HG03108 (cell line): ENCODE results near the gene SMYD3.

Experiments
- ATAC-seq: cut with Tn5 transposase; IDR thresholded peaks from one replicate; pipeline ENCODE4 v1.9.1; 2021; ENCODE audit warnings: moderate library complexity; ENCODE audit not compliant: unreplicated experiment

The SMYD3 gene

DNA sequence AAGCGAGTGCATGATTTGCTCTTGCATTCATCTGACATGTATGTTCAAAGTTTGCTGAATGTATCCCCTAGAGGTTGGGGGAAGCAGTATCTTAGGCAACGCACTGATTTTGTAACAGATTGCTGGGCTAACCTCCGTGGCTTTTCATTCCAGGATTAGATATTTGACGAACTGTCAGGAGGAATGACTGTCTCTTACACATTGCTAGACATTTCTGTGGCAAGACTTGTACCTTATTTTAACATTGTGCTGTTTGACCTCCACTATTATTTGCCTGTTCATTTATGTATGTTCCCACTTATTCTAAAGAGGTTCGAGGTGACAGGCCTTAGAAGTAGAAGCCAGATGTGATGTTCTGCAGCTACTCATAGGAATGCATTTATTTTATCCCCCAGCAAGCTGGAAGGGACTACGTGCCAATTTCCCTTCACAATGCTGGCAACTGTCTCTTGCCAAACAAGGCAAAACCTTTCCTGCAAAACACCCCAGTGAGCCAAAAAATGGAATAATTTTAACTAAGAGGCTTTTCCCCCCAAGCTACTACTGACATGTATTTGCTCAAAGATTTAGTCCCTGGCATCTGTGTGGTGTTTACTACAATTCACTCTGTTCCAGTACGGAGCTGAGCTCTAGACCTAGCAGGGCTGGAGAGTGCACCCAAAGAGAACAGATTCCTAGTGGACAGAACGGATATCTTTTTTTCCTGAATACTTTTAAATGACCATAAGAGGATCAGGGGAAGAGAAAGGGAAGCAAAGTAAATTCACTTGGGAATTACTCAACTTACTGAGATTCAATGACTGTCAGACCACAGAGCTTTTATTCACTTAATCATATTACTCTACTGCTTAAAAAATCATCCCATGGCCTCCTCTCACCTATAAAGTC, 646.2 kb downstream of the SMYD3 start:
- no peak for ATAC-seq

DNA sequence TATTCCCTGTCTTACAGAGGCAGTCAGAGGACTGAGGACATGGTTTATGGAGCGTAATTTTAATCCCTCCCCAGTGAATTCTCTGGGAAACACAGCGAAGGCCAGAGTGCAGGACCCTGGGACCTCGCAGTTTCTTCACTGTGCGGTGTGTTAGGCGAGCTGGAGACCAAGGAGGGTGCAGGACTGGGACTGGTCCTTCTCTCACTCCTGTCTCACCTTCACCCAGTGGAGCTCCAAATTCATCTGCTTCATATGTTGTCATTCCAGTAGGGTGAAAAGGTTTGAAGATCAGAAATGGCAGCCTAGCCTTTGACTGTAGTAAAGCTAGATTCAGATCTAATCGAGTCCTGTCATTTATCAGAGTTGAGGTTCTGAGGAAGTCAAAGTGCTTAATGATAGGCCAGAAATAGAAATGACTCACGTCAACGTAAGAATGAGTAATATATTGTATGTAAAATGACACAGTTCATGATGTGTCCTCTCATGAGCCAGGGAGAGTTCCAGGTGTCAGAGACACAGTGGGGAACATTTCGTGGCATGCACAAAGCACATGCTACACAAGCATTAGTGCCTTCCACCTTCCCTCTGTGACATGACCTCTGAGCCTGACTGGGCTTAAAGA, 647.5 kb downstream of the SMYD3 start:
- no peak for ATAC-seq

DNA sequence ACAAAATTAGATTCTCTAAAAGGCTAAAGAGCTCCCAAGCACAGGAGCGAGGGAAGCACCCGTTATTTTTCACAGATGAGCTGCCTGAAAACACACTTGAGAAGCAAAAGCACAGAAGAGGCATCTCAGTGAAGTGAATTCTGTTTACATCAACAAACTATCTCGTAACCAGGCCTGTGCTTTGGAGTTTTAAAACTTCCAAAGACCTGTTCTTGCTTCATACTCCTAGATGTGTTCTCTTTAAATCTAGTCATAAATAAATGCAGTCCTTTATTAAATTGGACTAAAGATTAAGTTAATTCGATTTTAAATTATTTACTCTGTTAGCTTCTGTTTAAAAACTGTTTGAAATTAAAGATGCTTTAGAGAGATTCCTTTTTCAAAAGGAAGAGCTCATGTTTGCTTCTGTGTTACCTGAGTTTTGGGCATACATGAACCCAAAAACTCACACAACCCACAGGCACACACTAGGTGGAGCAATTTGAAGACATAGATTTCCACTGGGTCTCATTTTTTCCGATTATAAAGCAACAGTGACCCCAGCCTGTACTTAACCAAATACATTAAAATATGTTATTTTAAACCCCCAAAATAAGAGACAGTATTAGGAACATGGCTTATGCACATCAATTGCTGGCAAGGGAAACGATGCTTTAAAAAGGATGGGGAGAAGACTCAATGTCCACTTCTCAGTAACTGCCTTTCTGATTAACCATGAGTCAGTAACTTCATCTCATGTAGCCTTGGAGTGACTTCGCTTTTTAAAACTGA, 648.2 kb downstream of the SMYD3 start:
- no peak for ATAC-seq

DNA sequence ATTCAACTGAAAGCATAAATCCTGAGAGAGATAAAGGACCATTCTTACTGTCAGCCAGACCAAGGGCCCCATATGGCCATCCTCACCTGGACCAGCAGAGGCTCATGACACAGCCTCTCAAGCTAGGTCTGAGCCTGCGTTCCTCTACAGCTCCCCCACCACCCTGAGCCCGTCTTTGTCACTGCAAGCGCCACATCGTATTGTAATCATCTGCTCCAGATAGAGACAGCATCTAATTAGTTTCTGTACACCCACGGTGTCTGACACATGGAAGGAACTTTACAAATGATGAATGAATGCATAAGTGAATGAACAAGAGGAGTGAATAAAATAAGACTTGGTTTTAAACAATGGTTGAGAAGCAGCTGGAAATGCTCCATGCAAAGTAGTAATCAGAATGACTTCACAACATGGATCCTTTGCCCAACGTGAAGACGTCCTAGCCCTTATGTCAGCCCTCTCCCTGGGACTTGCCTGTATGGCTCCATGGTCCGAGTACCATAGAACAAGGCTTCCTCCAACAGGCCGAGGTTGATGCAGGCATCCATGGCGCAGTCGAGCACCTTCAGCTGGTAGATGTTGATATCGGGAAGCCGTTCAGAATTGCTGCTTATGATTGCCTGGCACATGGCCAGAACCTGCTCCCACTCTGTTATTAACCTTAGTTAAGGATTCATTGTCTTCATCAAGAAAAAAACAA, 648.9 kb downstream of the SMYD3 start:
- ATAC-seq, result no peak

DNA sequence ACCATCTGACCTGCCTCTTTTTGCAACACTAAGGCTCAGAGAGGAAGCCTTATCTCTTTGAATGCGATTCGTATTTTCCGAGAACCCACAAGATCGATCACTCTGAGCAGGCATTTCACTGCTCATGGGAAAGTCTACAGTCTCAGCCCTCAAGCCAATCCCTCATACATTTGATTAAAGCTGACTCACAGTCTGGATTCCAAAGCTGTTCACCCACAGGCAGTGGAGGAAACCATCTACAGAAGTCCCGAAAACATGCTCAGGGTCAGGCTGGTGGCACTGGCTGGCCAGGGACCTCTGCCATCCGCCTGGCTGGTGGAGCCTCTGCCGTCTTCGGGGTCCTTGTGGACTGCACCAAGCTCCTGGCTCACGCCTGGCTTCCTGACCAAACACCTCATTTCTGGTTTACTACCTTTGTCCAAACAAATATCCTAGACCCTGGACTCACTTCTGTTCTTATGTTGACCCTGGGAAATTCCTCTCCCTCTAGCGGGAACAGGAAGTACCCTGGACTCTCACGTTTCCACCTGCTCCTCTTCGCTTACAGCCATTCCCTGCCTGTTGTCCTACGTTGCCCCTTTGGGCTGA, 650.0 kb downstream of the SMYD3 start:
- ATAC-seq, result no peak

DNA sequence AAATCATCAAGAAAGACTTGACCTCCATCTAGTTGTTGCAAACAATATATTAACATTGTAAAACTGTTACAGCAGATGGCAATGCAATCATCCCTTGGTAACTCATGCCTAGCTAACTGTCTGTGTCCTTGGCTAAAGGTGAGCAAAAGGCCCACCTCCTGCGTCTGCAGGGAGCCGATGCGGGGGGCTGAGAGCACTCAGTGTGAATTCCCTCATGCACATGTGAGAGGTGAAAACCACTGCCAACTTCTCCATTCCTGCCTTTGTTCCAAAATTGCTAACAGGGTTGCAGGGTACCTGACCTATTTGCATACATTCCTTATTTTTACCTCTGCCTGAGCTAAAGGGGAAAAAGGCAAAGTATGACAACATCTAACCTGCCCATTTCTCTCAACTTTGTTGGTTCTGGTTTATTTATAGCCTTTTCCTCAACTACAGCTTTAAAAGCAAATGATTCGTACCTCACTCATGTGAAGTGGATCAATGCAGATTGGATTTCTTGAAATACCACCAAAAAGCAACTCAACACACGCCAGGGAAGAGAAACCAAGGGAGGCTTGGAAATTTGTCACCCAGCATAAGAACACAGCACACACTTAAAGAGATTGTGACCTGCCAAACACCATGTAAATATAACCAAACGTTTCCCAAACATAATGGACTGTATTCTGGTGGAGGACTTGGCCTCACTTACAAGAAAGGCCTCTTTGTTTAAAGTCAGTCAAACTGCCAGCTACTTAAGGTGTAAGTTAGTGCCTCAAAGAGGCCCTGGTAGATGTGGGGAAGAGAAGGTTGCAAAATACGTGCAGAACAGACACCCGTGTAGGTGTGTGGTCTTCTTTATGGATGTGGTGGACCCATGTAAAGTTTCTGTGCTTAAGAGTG, 651.0 kb downstream of the SMYD3 start:
- ATAC-seq, result no peak

DNA sequence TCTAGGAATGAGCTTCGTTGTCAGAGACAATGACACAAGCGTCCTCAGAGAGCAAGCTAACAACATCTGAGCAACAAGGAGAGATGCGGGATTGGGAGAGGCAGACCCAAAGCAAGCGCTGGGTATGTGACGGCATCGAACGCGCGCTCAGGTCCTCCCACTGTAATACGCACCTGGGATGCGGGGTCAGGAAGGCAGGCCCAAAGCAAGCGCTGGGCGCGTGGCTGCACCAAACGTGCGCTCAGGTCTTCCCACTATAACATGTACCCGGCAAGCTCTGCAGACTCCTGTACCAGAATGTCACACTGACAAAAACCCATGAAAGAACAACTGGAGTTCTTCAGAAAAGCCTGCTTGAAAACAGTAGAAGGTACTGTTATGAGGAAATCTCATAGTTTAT, 653.8 kb downstream of the SMYD3 start:
- no peak for ATAC-seq

DNA sequence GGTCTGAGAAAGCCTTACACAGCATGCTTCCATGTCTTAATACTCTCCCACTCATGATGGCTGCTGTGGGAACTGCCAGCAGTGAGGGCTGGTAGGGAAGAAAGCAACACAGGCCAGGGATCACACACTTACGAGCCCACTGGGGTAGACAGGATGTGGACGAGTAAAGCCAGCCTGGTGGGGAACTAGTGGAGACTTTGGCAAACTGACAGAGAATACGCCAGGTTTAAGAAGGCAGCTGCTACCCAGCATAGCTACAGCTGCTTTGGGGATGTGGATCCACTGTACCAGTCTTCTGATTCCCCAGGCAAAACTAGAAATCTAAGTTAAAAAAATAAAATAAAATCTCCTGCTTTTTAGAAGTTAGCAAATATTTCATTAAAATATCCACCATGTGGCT, 664.0 kb downstream of the SMYD3 start:
- ATAC-seq, result no peak

DNA sequence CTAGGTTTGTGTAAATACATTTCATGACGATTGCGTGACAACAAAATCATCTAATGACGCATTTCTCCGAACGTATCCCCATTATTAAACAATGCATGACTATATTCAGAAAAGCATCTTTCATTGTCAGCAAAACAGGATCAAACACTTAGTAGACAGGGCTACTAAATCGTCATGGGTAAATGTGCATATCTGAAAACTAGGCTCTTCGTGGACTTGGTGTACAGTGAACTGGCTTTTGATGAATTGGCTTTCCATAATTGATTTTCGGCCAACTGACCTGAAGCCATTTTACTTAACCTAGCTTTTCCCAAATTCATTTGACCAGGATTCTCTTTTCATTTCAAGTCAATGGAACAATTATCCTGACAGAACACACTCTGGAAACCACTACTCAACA, 665.0 kb downstream of the SMYD3 start:
- ATAC-seq, result no peak

DNA sequence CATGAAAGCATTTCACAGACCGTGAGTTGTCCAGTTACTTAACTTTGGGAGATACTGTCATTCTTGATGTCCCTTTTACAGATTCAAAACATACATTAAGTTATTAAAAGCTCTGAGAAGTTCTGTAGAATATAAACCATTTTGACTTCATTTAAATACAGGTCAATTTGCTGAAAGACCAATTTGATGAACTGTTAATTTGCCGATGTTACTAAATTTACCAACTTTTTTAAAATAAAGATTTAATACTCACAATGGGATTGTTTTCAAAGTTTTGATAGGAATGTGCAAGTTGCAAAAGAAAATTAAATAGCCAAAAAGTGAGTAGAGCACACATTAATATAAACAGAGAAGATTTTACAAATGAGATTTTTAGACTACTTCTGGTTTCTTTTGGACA, 666.1 kb downstream of the SMYD3 start:
- ATAC-seq, result no peak

DNA sequence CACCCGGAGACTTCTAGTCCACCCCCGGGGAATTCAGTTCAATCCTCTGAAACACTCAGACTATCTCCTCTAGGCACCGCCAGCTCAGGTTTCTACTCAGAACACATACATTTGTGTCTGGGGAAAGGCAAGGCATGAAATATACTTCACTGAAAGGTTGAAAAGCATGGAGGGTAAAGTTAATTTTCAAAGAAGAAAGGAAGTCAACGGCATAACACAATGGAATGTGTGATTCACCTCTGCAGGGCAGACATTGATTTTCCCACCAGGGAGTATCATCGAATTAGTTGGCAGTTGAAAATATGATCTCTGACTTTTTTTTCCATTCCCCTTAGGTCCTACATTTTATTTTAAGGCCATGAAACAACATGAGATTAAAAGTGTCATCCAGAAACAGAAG, 669.4 kb downstream of the SMYD3 start:
- ATAC-seq, result no peak

DNA sequence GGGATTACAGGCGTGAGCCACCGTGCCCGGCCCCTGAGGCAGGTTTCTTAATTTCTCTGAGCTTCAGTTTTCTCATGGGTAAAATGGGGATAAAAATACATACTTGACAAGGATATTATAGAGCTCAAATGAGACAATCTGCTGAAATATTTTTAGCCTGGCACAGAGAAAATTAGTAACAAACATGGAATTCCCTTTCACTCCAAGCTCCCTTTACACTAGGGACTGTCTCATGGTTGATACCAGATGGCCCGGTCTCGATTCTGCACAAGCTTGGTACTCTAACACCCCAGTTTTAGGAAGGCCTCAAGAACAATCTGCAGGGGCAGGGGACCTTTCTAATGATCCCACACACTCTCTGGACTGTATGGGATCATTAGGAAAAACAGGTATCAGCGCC, 671.7 kb downstream of the SMYD3 start:
- no peak for ATAC-seq

DNA sequence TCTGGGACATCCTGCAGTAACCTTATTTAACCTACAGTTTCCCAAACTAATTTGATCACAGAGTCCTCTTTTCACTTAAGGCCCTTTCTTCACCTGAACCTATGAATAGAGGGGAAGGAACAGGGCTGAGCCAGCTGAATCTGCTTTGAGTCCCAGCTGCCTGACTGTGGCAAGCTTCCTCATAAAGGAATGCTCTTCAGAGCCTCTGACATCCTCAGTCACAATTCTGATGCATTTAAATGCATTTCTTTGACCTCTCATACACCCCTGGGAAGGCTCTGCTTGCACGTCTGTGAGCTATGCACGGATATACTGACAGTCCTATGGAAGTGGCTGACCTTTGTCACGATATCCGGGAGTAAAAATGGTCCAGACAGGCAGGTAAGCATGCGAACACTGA, 673.1 kb downstream of the SMYD3 start:
- no peak for ATAC-seq

DNA sequence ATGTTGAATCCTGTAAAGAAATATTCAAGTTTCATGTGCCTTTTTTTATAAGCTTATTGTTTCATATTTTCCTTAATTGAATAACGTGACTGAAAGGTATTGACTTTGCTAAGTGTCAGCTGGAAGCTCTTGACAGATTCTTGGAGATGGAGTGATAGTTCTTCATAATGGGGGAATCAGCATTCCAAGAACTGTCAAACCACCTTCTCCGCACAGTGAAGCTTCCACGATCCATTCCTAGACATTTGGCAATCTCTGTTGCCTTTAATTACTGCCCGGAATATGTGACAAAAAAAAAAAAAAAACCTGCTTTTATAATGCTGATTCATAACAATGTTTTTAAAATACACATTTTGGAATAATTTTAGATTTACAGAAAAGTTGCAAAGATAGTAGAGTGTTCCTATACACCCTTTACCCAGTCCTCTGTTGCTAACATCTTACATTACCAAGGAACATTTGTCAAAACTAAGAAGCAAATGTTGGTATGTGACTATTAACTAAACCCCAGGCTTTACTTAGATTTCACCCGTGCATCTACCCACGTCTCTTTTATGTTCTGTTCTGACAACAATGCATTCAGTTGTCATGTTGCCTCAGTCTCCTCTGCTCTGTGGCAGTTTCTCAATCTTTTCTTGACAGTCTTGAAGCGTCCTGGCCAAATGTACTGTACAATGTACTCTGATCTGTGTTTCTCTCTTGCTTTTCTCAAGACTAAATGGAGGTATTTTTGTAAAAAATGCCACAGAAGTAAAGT, 674.1 kb downstream of the SMYD3 start:
- no peak for ATAC-seq

DNA sequence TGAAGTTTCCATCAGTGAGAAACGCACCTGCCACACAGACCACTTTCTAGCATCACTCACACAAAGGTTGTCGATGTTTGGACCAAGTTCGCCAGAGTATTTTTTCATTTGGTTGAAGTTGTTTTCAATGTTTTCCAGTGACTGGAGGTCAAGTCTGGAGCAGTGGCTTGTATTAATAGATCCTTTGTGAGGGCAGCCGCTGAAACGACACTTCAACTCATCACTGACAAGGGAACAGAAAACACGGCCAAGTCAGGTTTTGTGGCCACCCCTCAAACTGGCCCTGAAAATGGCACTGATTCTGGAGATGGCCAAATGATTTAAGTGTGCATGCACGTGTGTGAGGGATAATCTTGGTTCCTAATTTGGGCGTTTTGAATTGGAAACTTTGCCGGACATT, 675.6 kb downstream of the SMYD3 start:
- ATAC-seq, result no peak

DNA sequence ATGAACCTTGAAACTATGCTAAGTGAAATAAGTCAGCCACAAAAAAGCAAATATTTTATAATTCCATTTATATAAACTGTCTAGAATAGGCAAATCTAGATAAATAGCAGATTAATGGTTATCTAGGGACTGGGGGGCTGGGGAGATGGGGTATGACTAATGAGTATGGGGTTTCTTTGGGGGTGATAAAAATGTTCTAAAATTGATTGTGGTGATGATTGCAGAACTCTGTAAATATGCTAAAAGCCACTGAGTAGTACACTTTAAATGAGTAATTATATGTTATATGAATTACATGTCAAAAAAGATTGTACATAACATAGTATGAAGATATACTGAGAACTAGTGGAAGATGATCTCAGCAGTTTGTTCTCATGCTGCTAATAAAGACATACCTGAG, 677.3 kb downstream of the SMYD3 start:
- no peak for ATAC-seq

DNA sequence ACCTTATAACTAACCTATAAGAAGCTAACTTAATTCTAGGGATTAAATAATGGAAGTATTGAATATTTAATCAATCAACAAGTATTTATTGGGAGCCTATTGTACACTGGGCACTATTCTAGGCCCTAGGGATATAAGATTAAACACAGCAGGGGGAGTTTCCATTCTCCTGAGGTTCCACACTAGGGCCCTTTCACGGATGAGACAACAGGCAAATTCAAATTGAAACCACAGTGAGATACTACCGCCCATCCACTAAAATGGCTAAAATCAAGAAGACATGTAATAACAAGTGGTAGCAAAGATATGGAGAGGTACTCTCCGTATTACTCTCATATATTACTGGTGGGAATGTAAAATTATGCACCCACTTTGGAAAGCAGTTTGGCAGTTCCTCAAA, 677.9 kb downstream of the SMYD3 start:
- ATAC-seq, result no peak

DNA sequence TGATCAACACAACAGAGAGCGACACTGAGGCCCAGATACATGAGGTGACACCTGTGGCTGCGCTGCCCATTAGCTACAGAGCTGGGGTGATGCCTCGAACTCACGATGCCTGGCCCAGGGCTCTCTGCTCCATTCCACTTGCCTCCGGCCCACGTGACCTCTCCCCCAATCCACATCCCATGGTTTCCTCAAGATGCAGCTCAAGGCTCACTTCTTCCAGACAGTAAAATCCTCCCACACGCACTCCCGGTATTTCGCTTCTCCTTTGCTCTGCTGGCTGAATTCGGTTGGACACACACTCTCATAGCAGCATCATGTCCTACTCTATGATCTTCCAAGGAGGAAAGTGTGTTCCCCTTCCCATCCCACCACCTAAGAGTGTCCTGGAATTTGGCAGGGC, 679.8 kb downstream of the SMYD3 start:
- no peak for ATAC-seq
